ENCODE results near the gene ADCY10. TPM values are rescaled to one million over a fixed set of nuclear protein-coding genes. Genes with fewer than 3 reads are reported as not detected.

ADCY10 gene
- total and polyA plus RNA-seq, 2 of the 8 experiments (the other 6 are each of a cell fraction or from before 2014, with no cell fraction given) = 0.02 TPM; not detected in 1

DNA sequence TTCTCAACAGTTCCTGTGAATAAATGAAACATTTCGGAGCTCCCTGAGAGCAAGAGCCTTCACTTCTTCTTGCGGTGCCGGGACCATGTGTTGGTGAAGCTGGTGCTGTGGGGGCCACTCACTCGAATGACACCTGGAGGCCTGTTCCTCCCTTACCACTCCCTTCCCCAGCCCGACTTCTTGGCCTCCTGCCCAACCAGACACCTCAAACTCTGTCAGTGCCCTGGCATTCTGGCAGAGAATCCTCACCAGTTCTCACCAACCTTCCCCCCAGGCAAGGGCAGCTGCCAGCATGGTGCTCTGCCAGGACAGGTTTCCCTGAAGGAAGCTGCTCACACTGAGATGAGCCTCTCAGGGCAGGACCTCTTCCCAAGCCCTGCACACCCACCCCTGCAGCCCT lies 123.8 kb downstream of the ADCY10 start:
- FAIRE-seq (no peak), DNase-seq (ENCODE audit: low read depth in 1 of 2, low spot score in 2 of 2) (no peak)
- H3K4ac ChIP-seq (replicated peaks; ENCODE audit: insufficient read length, low read depth, low read length) = no peak overlapping the region
- no peak overlapping the region for H2AFZ ChIP-seq (ENCODE audit: low read length)
- CTCF ChIA-PET (ENCODE audit: partially characterized antibody) = interaction anchor here (0.7 to 1.1 kb wide), 5 partner anchors 10 to 292 kb away, joined by 3 to 6 read pairs (median 3); no protein-coding TSS in a partner anchor
- no peak overlapping the region for H2AK5ac ChIP-seq (ENCODE audit: low read depth, low read length)
- WGBS, 2 experiments (ENCODE audit: extremely low coverage in 1 of 2, insufficient coverage in 1 of 2, insufficient read length in 1 of 2, insufficient replicate concordance in 2 of 2, low coverage in 1 of 2, low lambda C conversion rate in 2 of 2, missing lambda C conversion rate in 1 of 2) = 91% methylated on average over 5 of the region's 5 CpGs; no CpG with 5 or more reads in 1 of the 2 experiments
- no peak overlapping the region for H2BK12ac ChIP-seq (ENCODE audit: low read depth, low read length)
- H2BK20ac ChIP-seq (ENCODE audit: low read length) = no peak overlapping the region
- peaks cover 0 to 22% (median 13%) of the 10 kb centered on the region in 4 experiments; a peak in 6 of 8 replicates for H3K36me3 ChIP-seq (ENCODE audit: control insufficient read depth in 2 of 4, insufficient read depth in 4 of 4, low read length in 3 of 4)
- no peaks in the 10 kb centered on the region for H3K9me3 ChIP-seq (ENCODE audit: insufficient read depth in 2 of 2, low read depth in 1 of 2, low read length in 1 of 2)
- H3K4me2 ChIP-seq (ENCODE audit: insufficient read depth in 1 of 2, low read depth in 2 of 2, low read length in 2 of 2) = no peak overlapping the region
- no peak overlapping the region for H3K4me3 ChIP-seq (ENCODE audit: extremely low read depth in 1 of 4, insufficient read depth in 2 of 4, low read depth in 3 of 4, low read length in 4 of 4)
- no peak overlapping the region for H3K9ac ChIP-seq (replicated peaks in 1 of 4; ENCODE audit: extremely low read depth in 1 of 4, low read depth in 3 of 4, low read length in 3 of 4)
- no peak overlapping the region for H4K5ac ChIP-seq (ENCODE audit: insufficient read length, low read depth, low read length)
- H4K20me1 ChIP-seq (replicated peaks in 1 of 2; ENCODE audit: control insufficient read depth in 1 of 2, insufficient read depth in 2 of 2, low read length in 2 of 2) = peaks cover 0 to 2% of the 10 kb centered on the region in 2 experiments
- no peak overlapping the region for H2BK5ac ChIP-seq (ENCODE audit: low read depth, low read length)
- H3K18ac ChIP-seq (ENCODE audit: extremely low read depth, low read length) = no peak overlapping the region
- no peaks in the 10 kb centered on the region for H3K79me2 ChIP-seq (ENCODE audit: control insufficient read depth in 1 of 2, insufficient read depth in 2 of 2, low read length in 2 of 2)
- no peak overlapping the region for H3K56ac ChIP-seq (replicated peaks; ENCODE audit: insufficient read length, low read depth, low read length)
- POLR2A ChIA-PET (ENCODE audit: partially characterized antibody) = interaction anchor here (0.6 to 1.7 kb wide), 2 partner anchors 13 to 22 kb away, joined by 3 read pairs; no protein-coding TSS in a partner anchor
- no peak overlapping the region for H2BK120ac ChIP-seq (replicated peaks; ENCODE audit: low read depth, low read length)
- no peaks in the 10 kb centered on the region for H3K4me1 ChIP-seq (replicated peaks in 1 of 4; ENCODE audit: control insufficient read depth in 3 of 4, insufficient read depth in 4 of 4, low read length in 3 of 4)
- TF ChIP-seq HDAC6 (IDR thresholded peaks at IDR 0.05; ENCODE audit: low read depth, low read length) (no peak), BACH1 (IDR thresholded peaks at IDR 0.05; ENCODE audit: low read length) (no peak), CBX5 (IDR thresholded peaks at IDR 0.05; ENCODE audit: low read depth, low read length) (no peak), ZNF274 (IDR thresholded peaks at IDR 0.05; ENCODE audit: borderline replicate concordance, extremely low read depth, low read length) (no peak)
- H3K27ac ChIP-seq (ENCODE audit: low read depth, low read length) = no peak overlapping the region
- H4K91ac ChIP-seq (replicated peaks; ENCODE audit: insufficient read length, low read length) = no peak overlapping the region
- H3K79me1 ChIP-seq (ENCODE audit: low read depth, low read length) = no peaks in the 10 kb centered on the region; the same call in 1 of the 2 replicates
- H3K23me2 ChIP-seq (ENCODE audit: low read depth, low read length) = no peaks in the 10 kb centered on the region
- H4K8ac ChIP-seq (ENCODE audit: extremely low read depth, insufficient read depth, low read length) = no peak overlapping the region
- no peak overlapping the region for H3K14ac ChIP-seq (ENCODE audit: insufficient read length)
- H3K23ac ChIP-seq (ENCODE audit: insufficient read length) = no peak overlapping the region
- no peaks in the 10 kb centered on the region for H3K27me3 ChIP-seq (replicated peaks in 1 of 4; ENCODE audit: control insufficient read depth in 3 of 4, extremely low read depth in 1 of 4, insufficient read depth in 3 of 4, low read length in 3 of 4)
- no peak overlapping the region for H2BK15ac ChIP-seq (ENCODE audit: low read length)
